Inflammatory macrophage treated with lipopolysaccharide for 4 hours (primary cell): Measurements from ENCODE around the gene ANKFN1.

Source experiments
- DNase-seq: peaks from one replicate; pipeline ENCODE4 v3.0.0-alpha.2; 2020

Gene ANKFN1

DNA sequence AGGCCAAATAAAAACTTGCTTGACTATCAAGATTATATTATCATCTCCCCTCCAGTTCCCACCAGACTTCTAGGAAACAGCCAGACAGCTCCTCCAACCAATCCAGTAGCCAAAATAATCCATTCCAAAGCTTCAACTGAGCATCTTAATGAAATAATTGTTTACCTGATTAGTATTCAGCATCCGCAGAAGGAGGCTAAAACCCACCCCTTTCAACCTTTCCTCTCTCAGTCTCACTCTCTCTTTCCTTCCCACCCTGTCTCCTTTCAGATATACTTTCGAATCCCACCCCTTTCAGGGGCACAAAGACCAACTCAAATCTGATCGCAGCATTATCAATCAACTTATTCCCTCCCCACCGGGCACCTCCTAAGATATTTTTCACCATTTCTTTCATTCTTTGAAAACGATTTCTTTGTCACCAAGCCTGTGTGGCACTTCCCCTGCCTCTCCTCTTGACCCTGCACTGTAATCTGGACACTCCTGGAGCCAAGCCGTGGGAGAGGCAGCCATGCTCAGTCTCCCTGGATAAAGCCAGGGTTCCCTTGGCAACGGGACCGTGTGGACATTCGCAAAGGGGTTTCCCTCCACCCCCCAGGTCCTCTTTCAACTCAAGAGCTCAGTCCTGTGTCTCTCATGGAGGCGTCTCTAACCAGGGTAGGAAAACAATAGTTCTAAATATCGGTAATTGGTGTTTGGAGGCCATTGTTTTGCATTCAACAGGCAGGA lies at the start of gene ANKFN1:
Gene ANKFN1 (plus strand): TSS at position 602 of the 729 bp plus-strand sequence. CDS start 59,193 bp downstream, outside the sequence.
- DNase-seq = no peak

- DNase-seq = no peak
Observed at GRCh38 chr17:56108811-56109284, 44.4 kb upstream of the ANKFN1 start.

GRCh38 chr17:56109836-56110235 lies 43.4 kb upstream of the ANKFN1 start:
- no peak for DNase-seq

DNA sequence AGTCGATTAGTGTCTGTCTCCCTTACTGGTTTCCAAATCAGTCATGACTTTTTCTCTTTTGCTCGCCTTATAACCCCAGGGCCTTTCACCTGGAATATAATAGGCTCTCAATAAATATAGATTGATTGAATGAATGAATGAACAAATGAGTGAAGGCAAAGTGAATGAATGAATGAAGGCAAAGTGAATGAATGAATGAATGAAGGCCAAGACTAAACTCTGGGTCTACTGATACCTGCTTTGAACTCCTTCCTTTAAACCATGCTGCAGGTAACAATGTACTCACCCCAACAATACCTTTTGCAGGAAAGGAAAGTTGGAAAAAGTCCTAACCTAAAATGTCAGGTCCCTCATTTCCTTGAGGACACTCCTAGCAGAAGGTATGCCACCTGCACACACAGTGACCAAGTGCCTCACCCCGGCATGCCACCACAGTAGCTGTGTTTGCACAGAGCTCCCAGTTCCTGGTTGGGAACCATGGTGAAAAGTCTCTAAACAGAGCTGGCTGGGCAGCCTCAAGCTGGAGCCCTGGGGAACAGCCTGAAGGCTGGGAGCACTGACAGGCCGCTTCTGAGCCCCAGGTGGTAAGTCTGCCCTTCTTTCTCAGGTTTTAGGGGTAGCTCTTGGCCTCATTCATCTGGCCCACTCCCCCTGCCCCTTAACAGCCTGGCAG lies 42.7 kb upstream of the ANKFN1 start:
- DNase-seq = no peak

- no peak for DNase-seq
Observed at GRCh38 chr17:56111706-56112485, 41.4 kb upstream of the ANKFN1 start.

GRCh38 chr17:56113486-56113885 lies 39.8 kb upstream of the ANKFN1 start:
- no peak for DNase-seq

DNA sequence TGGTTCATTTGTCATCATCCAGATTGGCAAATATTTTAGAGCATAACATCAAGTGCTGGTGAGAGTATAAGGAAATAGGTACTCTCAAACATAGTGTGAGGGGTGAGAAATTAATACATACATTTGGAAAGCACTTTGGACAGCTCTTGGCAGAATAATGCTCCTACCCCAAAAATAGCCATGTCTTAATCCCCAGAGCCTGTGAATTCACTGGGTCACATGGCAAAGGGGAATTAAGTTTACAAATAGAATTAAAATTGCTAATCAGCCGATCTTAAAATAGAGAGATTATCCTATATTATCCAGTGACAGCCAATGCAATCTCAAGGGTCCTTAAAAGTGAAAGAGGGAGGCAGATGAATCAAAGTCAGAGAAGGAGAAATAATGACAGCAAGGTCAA lies 38.8 kb upstream of the ANKFN1 start:
- DNase-seq = no peak

GRCh38 chr17:56119191-56119590 lies 34.1 kb upstream of the ANKFN1 start:
- DNase-seq = no peak

DNA sequence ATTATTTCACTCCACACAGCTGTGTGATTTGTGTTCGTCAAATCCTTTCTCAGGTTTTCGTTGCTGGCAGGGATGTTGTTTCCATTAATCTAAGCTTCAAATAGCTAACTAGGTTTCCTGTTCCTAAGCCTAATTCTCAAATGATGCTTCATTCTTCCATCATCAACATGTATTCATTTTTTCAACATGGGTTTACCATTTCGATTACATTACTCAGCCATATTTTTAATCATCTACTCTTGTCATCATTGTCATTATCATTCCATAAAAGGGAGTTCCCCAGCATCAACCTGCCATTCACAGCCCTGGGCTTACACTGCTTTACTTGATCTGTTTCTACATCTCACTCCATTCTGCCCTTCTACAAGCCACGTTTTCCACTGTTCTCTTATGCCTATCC lies 33.3 kb upstream of the ANKFN1 start:
- no peak for DNase-seq

DNA sequence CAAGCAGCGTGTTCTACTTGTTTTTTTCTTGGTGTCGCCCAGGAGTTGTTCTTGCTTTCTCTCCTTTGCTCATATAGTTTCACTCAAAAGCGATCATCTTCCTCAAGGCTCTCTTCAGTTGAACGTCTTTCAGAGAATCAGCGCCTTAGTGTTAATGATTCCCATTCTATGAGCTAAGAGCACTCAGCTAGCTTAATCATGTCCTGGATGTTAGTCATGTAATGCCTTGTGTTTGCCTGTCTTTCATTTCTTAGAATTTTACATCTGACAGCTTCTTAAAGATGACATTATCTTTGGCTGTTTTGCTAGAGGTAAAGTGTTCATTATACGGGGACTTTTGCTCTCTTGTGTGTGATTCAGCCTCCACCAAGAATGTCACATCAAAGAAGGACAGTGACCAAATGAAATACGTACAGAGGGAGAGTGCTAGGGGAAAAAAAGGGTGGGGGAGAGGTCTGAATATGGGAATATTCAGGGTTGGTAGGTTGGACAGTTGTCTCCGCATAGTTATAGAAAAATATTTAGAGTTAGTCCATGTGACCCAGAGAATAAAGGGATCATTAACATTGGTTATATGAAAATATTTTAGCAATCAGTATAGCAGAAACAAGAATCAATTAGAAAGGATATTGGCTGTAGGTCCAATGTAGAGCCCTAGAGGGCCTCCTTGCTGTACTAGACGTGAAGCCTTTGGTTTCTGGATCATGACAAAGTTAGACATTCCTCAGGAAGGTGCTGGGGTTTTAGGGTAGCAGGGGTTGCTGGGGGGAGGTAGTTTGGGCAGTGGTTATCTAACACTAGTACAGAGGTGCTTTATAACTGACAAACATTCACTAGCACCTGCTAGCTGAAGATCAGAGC lies 31.9 kb upstream of the ANKFN1 start:
- DNase-seq = no peak

DNA sequence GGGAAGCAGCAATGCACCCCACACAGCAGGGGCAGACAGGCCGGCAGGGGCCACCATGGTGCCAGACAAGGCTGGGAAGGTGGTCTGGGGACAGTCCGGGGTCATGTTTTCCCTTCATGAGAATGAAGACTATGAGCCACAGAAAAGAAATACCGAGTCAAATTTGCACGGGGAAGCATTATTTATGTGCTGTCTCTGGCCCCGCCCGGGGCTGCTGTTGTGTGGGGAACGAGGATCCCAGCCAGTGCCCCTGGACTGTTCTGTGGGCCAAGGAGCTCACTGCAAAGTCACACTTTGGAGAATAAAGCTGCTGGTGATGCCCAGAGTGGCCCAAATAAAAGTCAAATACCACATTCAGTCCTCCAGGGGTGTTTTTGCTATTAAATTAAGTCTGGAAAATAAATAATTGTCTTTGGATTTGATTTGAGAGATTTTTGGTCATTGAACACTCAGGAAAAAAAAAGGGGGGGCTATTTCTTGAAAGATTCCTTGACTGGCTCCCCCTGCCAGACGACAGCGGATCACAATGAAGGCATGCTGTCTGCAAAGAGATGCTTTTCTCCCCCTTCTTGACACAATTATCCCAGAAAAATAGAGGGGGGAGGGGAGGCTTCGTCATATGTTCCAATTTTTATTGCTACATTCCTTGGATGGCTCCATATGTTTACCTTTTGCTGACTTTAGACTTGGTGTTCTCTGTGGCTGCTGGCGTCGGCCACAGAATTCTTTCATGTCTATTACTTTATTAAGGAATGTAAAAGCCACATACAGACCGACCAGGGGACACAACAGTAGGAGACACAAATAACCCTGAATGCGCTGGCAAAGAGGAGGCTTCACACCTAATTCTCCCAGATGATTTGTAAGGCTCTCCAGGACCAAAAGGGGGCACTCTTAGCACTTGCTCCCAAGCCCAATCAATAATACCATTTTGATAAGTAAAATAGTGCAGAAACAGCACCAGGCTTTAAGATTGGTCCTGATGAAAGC lies 27.1 kb upstream of the ANKFN1 start:
- peak; percentile 45 for DNase-seq

GRCh38 chr17:56130026-56130425 lies 23.2 kb upstream of the ANKFN1 start:
- no peak for DNase-seq

DNA sequence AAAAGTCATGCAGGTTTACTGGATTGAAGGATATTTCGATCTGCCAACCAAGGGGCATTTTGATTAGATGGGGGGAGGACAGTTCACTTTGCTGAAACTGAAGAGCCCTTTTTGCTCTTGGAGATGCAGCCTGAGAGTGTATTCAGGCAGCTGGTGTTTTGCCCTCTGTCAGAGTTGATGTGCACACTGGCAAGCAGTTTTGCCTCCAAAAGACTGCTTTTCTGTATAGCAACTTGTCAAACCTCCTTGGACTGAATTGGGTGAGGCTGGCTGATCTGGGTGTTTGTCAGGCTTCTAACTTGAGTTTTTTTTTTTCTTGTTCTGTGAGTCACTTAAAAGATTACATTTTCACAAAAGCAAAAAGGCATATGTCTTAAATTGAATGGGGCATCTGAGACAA lies 22.6 kb upstream of the ANKFN1 start:
- no peak for DNase-seq

GRCh38 chr17:56131431-56131830 lies 21.8 kb upstream of the ANKFN1 start:
- DNase-seq = no peak

- DNase-seq = peak; percentile 14
Observed at GRCh38 chr17:56136301-56136700, 17.0 kb upstream of the ANKFN1 start.

DNA sequence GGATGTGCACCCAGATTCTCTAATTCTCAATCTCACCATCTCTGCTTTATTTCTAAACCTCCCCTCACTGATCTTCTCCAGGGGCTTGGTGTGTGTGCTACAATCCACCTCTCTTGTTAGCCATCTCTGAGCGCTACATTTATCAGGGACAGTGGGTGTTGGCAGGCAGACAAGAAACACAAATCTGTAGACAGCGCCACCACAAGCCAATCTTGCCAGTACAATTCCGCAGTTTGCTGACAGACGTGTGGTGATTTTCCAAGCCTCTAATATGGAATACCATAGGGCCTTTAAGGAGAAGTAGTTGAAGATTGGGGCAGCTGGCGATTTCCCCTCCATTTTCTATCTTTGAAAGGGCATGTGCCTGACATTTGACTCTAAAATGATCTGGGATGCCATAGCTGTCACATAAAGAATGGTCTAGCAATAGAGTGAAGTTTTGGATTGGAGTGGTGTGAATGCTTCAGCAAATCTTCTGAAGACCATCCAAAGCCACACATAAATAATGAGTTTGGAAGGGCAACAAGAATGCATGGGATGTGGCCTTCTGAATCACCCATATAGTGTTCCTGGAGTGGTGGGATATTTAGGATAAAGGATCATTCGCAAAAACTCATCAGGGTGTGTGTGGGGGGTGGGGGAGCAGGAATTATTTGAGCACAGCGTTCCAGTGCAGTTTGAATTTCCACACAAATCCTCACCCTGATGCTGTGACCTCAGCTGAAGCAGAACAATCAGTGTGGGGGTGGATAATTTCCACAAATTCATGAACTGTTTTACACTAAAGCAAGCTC lies 12.0 kb upstream of the ANKFN1 start:
- DNase-seq = no peak

GRCh38 chr17:56142325-56142724 lies 10.9 kb upstream of the ANKFN1 start:
- no peak for DNase-seq

DNA sequence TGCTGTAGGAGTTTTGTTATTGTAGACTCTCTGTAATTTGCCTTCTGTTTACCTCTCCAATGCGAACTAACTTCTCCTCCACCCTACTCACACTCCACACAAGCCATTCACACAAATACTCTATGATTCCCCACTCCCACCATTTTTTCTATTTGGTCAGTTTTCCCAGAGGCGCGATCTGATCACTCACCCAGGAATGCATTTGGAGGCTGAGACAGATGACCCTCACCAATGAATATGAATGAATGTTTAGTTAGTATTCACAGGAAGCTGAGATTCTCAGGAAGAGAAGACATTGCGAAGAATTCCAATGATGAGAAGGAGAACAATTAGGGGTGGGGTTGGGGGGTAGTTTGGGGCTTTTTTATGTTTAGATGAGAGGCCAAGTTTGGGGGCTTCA lies 10.5 kb upstream of the ANKFN1 start:
- no peak for DNase-seq

DNA sequence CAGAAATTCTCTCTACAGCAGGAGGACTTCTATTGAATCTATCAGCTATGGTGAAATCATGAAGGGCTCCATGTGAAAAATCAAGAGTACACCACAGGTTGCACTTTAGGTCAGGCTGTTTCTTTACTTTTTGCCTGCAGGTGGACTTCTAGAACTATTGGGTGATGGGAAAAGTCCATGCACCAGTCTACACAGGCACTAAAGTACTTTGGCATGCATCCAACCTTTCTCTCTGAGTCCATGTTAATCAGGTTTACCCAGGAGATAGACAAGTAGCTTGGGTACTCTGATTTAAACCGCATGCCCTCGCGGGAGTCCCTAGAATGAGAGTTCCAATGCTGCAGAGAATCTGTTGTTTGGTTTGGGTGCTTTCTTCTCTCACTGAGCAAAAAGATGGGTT lies 9.1 kb upstream of the ANKFN1 start:
- no peak for DNase-seq

DNA sequence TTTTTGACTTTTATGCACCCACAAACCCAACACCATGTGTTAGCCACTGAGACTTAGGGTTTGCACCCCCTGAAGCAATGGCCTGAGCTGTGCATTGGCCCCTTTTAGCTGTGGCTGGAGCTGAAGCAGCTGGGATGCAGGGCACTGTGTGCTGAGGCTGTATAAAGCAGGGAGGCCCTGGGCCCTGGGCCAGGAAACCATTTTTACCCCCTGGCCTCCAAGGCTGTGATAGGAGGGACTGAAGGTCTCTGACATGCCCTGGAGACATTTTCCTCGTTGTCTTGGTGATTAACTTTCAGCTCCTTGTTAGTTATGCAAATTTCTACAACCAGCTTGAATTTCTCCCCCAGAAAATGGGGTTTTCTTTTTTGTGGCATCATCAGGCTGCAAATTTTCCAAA lies 6.7 kb upstream of the ANKFN1 start:
- DNase-seq = no peak

GRCh38 chr17:56148333-56148732 lies 4.9 kb upstream of the ANKFN1 start:
- no peak for DNase-seq
